ENCODE measurements around the gene CD180.
A peak's percentile ranks its signal among the peaks of the same experiment; 100 is the strongest.

The CD180 gene

GRCh38 chr5:67211926-67212325 lies 15.3 kb upstream of the CD180 start:
- TF ChIP-seq CTCF (IDR thresholded peaks at IDR 0.05; ENCODE audit: low read depth, low read length), result no peak
- peak; percentile 71 to 87 for DNase-seq (ENCODE audit: low read depth in 2 of 2)
- no peak overlapping the region for H3K4me3 ChIP-seq (replicated peaks in 1 of 2; ENCODE audit: low read depth in 2 of 2, low read length in 2 of 2)

DNA sequence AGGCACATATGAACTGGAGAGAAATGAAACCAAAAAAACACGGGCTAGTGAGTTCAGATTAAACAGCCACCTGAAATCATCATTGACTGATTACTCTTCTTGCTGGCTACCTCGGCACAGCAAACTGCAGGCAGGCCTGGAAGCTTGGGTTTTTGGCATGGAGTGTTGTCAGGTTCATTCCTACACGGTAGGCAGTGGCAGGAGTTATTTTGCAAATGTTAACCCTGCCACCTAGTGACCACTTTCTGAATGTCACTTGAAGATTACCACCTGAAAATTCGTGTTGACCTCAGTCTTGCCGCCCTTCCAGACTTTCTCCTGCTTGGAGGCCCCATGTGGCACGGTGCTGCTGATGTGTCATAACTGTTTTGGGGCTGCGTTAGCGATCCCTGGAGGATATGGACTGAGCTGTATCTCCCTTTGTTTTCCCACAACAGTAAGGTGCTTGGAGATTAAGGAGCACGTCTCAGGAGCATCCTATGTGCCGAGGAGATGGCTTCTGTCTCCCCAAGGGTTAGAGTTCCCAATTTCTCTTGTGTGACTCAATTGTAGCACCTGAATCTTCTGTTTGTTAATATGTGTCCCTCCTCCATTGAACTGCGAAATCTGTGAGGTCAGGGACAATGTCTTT lies 12.7 kb upstream of the CD180 start:
- DNase-seq (ENCODE audit: low read depth in 2 of 2), result peak; percentile 86
- peak; percentile 69 for TF ChIP-seq CTCF (IDR thresholded peaks at IDR 0.05; ENCODE audit: low read depth, low read length)
- H3K4me3 ChIP-seq (replicated peaks in 1 of 2; ENCODE audit: low read depth in 2 of 2, low read length in 2 of 2), result no peak overlapping the region

DNA sequence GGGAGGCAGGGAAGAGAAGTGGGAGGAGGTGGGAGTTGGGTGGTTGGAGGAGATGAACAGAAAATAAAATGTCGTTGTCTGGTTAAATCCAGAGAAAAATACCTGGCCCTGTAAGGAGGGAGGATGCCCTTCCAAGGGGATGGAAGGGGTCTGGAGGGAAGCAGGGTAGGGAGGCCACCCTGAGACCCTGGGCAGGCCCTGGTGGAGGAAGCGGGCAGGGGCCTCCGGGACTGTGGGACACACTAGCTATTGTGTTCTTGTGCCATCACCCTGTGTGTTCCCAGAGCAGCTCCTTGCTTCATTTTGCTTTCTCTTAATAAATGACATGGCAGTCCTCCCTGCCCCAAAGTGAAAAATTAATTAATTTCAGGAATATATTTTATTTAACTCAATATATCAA lies 11.8 kb upstream of the CD180 start:
- TF ChIP-seq CTCF (IDR thresholded peaks at IDR 0.05; ENCODE audit: low read depth, low read length), result no peak

GRCh38 chr5:67206929-67207328 lies 10.3 kb upstream of the CD180 start:
- peak; percentile 40 to 60 for DNase-seq (ENCODE audit: low read depth in 2 of 2)
- no peak overlapping the region for H3K4me3 ChIP-seq (replicated peaks in 1 of 2; ENCODE audit: low read depth in 2 of 2, low read length in 2 of 2)
- TF ChIP-seq CTCF (IDR thresholded peaks at IDR 0.05; ENCODE audit: low read depth, low read length), result no peak

More for the DNA sequence above, 11.8 kb upstream of the CD180 start:
- no peak for DNase-seq (ENCODE audit: low read depth in 2 of 2)
- no peak overlapping the region for H3K4me3 ChIP-seq (replicated peaks in 1 of 2; ENCODE audit: low read depth in 2 of 2, low read length in 2 of 2)

- no peak for TF ChIP-seq CTCF (IDR thresholded peaks at IDR 0.05; ENCODE audit: low read depth, low read length)
- no peak for DNase-seq (ENCODE audit: low read depth in 2 of 2)
- no peak overlapping the region for H3K4me3 ChIP-seq (replicated peaks in 1 of 2; ENCODE audit: low read depth in 2 of 2, low read length in 2 of 2)
Measured at GRCh38 chr5:67206461-67206860, 9.9 kb upstream of the CD180 start.

GRCh38 chr5:67205981-67206380 lies 9.4 kb upstream of the CD180 start:
- no peak for DNase-seq (ENCODE audit: low read depth in 2 of 2)

More at GRCh38 chr5:67205981-67206380, 9.4 kb upstream of the CD180 start:
- no peak for TF ChIP-seq CTCF (IDR thresholded peaks at IDR 0.05; ENCODE audit: low read depth, low read length)
- no peak overlapping the region for H3K4me3 ChIP-seq (replicated peaks in 1 of 2; ENCODE audit: low read depth in 2 of 2, low read length in 2 of 2)

Measured in cardiac fibroblast (primary cell).